Measurements from ENCODE around the gene FXYD2. TPM values are rescaled to one million over a fixed set of nuclear protein-coding genes. Genes with fewer than 3 reads are reported as not detected.

FXYD2 gene
- total and polyA plus RNA-seq, 10 of the 15 experiments (the other 5 are each of a cell fraction or from before 2014, with no cell fraction given): 1.2 to 4.5 (median 2.4) TPM

- Histone ChIP-seq H2AFZ (ENCODE audit: control insufficient read depth, low read depth, low read length) (0 out of 2 replicates have a peak overlapping the region, but pooled peaks have one; percentile 8), H3K4me2 (ENCODE audit: control insufficient read depth, insufficient read depth) (no peak overlapping the region), H3K27ac (ENCODE audit: control insufficient read depth, insufficient read depth) (no peak overlapping the region), H3K9me3 (replicated peaks; ENCODE audit: control insufficient read depth, insufficient read depth, low read length) (no peaks in the 10 kb centered on the region), H3K4me1 (ENCODE audit: control insufficient read depth, insufficient read depth, low read length) (peaks cover 11% of the 10 kb centered on the region), H3K4me3 (no peak overlapping the region), H3K9ac (ENCODE audit: control insufficient read depth, insufficient read depth, low read length) (no peak overlapping the region), H4K20me1 (ENCODE audit: control insufficient read depth, insufficient read depth) (no peaks in the 10 kb centered on the region), H3K36me3 (ENCODE audit: control insufficient read depth in 2 of 2, insufficient read depth in 2 of 2, low read length in 1 of 2) (no peaks in the 10 kb centered on the region), H3K79me2 (ENCODE audit: control insufficient read depth, insufficient read depth, low read length) (no peaks in the 10 kb centered on the region), H3K27me3 (replicated peaks in 1 of 2; ENCODE audit: control insufficient read depth in 2 of 2, insufficient read depth in 2 of 2, low read length in 1 of 2) (no peaks in the 10 kb centered on the region)
- ChIA-PET CTCF (interaction anchor here (0.7 to 16.0 kb wide), 6 partner anchors 12 to 118 kb away, joined by 3 to 503 read pairs (median 13); no protein-coding TSS in a partner anchor), RAD21 (ENCODE audit: unreplicated experiment) (interaction anchor here (0.8 to 22.6 kb wide), 4 partner anchors 12 to 219 kb away, joined by 3 to 393 read pairs (median 26); no protein-coding TSS in a partner anchor), SMC1A (ENCODE audit: uncharacterized antibody, unreplicated experiment) (interaction anchor here (0.6 to 9.6 kb wide), 4 partner anchors 11 to 224 kb away, joined by 3 to 98 read pairs (median 4); no protein-coding TSS in a partner anchor), POLR2A (interaction anchor here (1.3 kb wide), 1 partner anchor 118 kb away, joined by 5 read pairs; no protein-coding TSS in a partner anchor)
- TF ChIP-seq RELB (IDR thresholded peaks at IDR 0.05; ENCODE audit: low read depth): 0 out of 2 replicates have a peak, but pooled peaks have one; percentile 6
- no peak for TF ChIP-seq IRF3 (IDR thresholded peaks at IDR 0.05)
- ATAC-seq (peak; percentile 26), FAIRE-seq (no peak), DNase-seq (ENCODE audit: low read depth, low spot score) (no peak)
- intact Hi-C loops (cut with micrococcal nuclease; ENCODE audit: unreplicated experiment): no loop called here
- in situ Hi-C loops (cut with MboI): no loop called here
- BruUV-seq (replicated peaks): no TSS peak
- WGBS (ENCODE audit: insufficient coverage, insufficient replicate concordance, low lambda C conversion rate, missing lambda C conversion rate): 24% methylated on average over 7 of the region's 7 CpGs
These were observed 4.8 kb upstream of the FXYD2 start for GRCh38 chr11:117829369-117829725.
